Measurements from ENCODE around the gene LCN2.

DNA sequence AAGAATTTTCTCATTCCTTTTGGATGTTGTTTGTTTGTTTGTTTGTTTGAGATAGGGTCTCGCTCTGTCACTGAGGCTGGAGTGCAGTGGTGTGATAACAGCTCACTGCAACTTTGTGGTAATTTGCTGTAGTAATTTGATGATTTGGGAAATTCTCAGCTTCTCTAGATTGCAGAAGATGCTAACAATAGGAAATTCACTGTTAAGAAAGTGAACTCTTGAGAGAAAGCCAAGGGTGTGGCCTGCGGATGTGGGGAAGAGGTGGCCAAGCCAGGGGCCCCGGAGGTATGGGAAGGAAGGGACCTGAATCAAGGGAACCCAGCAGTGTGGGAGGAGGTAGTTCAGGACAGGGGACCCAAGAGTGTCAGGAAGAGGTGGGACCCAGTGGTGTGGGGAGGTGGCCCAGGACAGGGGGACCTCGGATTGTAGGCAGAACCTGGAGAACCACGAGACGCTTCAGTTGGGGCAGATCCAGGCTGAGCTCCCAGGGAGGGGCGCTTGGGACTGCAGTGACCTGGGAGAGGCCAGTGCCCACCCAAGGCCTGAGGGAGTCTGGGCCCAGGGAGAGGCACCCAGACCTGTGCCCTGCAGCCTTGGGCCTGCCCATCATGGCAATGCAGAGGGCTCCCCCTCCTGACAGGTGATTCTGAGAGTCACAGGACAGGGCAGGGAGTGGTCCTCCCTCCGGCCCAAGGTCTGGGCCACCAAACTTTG is 5.6 kb upstream of the LCN2 start:
- TF ChIP-seq LARP7 (IDR thresholded peaks at IDR 0.05) (no peak), POLR2A (IDR thresholded peaks at IDR 0.05; ENCODE audit: low read depth, low read length) (no peak)
- TF ChIP-seq, protein P1, sequence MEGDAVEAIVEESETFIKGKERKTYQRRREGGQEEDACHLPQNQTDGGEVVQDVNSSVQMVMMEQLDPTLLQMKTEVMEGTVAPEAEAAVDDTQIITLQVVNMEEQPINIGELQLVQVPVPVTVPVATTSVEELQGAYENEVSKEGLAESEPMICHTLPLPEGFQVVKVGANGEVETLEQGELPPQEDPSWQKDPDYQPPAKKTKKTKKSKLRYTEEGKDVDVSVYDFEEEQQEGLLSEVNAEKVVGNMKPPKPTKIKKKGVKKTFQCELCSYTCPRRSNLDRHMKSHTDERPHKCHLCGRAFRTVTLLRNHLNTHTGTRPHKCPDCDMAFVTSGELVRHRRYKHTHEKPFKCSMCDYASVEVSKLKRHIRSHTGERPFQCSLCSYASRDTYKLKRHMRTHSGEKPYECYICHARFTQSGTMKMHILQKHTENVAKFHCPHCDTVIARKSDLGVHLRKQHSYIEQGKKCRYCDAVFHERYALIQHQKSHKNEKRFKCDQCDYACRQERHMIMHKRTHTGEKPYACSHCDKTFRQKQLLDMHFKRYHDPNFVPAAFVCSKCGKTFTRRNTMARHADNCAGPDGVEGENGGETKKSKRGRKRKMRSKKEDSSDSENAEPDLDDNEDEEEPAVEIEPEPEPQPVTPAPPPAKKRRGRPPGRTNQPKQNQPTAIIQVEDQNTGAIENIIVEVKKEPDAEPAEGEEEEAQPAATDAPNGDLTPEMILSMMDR (IDR thresholded peaks at IDR 0.05 in 2 of 3, conservative IDR thresholded peaks at IDR 0.05 in 1 of 3; ENCODE audit: control insufficient read depth in 2 of 3, extremely low read depth in 1 of 3, insufficient read depth in 1 of 3, low read depth in 3 of 3, low read length in 3 of 3): no peak

Data from GM12878 (cell line).